ACC112 (cell line): Measurements from ENCODE around the gene UACA.

ENCODE experiments used
- H2AFZ ChIP-seq: fragments of 200-600 bp; sonication (generic); one replicate; pipeline ENCODE4 v1.6.0; 2017; ENCODE audit warnings: antibody characterized with exemption, low read length; ENCODE audit not compliant: unreplicated experiment
- H3K27ac ChIP-seq: fragments of 200-600 bp; sonication (generic); 2 replicates; pipeline ENCODE4 v1.5.1; 2014; ENCODE audit warnings: low read depth, mild to moderate bottlenecking, antibody characterized with exemption, low read length, moderate library complexity
- H3K27me3 ChIP-seq: fragments of 200-600 bp; sonication (generic); 2 replicates; pipeline ENCODE4 v1.6.1; 2014; ENCODE audit warnings: mild to moderate bottlenecking, antibody characterized with exemption, low read length, moderate library complexity, mixed read lengths; ENCODE audit not compliant: insufficient read depth
- H3K36me3 ChIP-seq: fragments of 200-600 bp; sonication (generic); 2 replicates; pipeline ENCODE4 v1.6.1; 2016; ENCODE audit warnings: mild to moderate bottlenecking, antibody characterized with exemption, low read length, moderate library complexity, mixed read lengths; ENCODE audit not compliant: insufficient read depth
- H3K4me1 ChIP-seq: fragments of 200-600 bp; sonication (generic); one replicate; pipeline ENCODE4 v1.6.1; 2016; ENCODE audit warnings: low read length, mixed read lengths; ENCODE audit not compliant: insufficient read depth, unreplicated experiment, control insufficient read depth
- H3K4me3 ChIP-seq: fragments of 200-600 bp; sonication (generic); 2 replicates; pipeline ENCODE4 v1.5.1; 2014; ENCODE audit warnings: mild to moderate bottlenecking, low read depth, low read length
- H3K79me2 ChIP-seq: fragments of 200-600 bp; sonication (generic); one replicate; pipeline ENCODE4 v1.6.0; 2016; ENCODE audit warnings: low read length; ENCODE audit not compliant: control insufficient read depth, unreplicated experiment, insufficient read depth

Gene UACA

GRCh38 chr15:70765504-70766281 is 2.3 kb upstream of the UACA start:
- Histone ChIP-seq H2AFZ (no peak overlapping the region), H3K27me3 (no peaks in the 10 kb centered on the region), H3K27ac (no peak overlapping the region), H3K36me3 (no peaks in the 10 kb centered on the region), H3K4me3 (no peak overlapping the region), H3K4me1 (peaks cover 31% of the 10 kb centered on the region), H3K79me2 (peaks cover 25% of the 10 kb centered on the region)

- H3K4me3 ChIP-seq: peak overlapping the region; percentile 96
- peak overlapping the region; percentile 95 for H2AFZ ChIP-seq
- H3K36me3 ChIP-seq: no peaks in the 10 kb centered on the region
- peaks cover 38% of the 10 kb centered on the region for H3K79me2 ChIP-seq
- H3K27ac ChIP-seq: peak overlapping the region; percentile 61
- no peaks in the 10 kb centered on the region for H3K27me3 ChIP-seq
- H3K4me1 ChIP-seq: peaks cover 35% of the 10 kb centered on the region
These were observed 782 bp upstream of the UACA start for GRCh38 chr15:70763950-70764730.

- Histone ChIP-seq H3K79me2 (peaks cover 53% of the 10 kb centered on the region), H3K4me3 (peak overlapping the region; percentile 96)
These were observed 764 bp downstream of the UACA start for GRCh38 chr15:70762469-70763119.

GRCh38 chr15:70761931-70762468 is 1.4 kb downstream of the UACA start:
- peak overlapping the region; percentile 73 for H3K27ac ChIP-seq
- H3K4me1 ChIP-seq: peaks cover 45% of the 10 kb centered on the region
- H3K4me3 ChIP-seq: peak overlapping the region; percentile 96
- H3K36me3 ChIP-seq: no peaks in the 10 kb centered on the region
- peaks cover 59% of the 10 kb centered on the region for H3K79me2 ChIP-seq
- peak overlapping the region; percentile 16 for H2AFZ ChIP-seq
- H3K27me3 ChIP-seq: no peaks in the 10 kb centered on the region

More at GRCh38 chr15:70762469-70763119, 764 bp downstream of the UACA start:
- H3K4me1 ChIP-seq: peaks cover 44% of the 10 kb centered on the region
- peak overlapping the region; percentile 73 for H3K27ac ChIP-seq
- peak overlapping the region; percentile 16 for H2AFZ ChIP-seq
- H3K36me3 ChIP-seq: no peaks in the 10 kb centered on the region
- H3K27me3 ChIP-seq: no peaks in the 10 kb centered on the region

GRCh38 chr15:70761046-70761445 is 2.3 kb downstream of the UACA start:
- peaks cover 43% of the 10 kb centered on the region for H3K4me1 ChIP-seq
- H3K79me2 ChIP-seq: peaks cover 62% of the 10 kb centered on the region
- no peaks in the 10 kb centered on the region for H3K27me3 ChIP-seq
- H3K36me3 ChIP-seq: no peaks in the 10 kb centered on the region
- H2AFZ ChIP-seq: no peak overlapping the region
- peak overlapping the region; percentile 73 for H3K27ac ChIP-seq
- H3K4me3 ChIP-seq: peak overlapping the region; percentile 96

- no peaks in the 10 kb centered on the region for H3K36me3 ChIP-seq
- no peak overlapping the region for H2AFZ ChIP-seq
- H3K27me3 ChIP-seq: no peaks in the 10 kb centered on the region
- no peak overlapping the region for H3K27ac ChIP-seq
- H3K4me1 ChIP-seq: peaks cover 26% of the 10 kb centered on the region
- H3K79me2 ChIP-seq: peaks cover 79% of the 10 kb centered on the region
- H3K4me3 ChIP-seq: peak overlapping the region; percentile 57
These were observed 4.4 kb downstream of the UACA start for GRCh38 chr15:70758790-70759462.

GRCh38 chr15:70757627-70758026 is 5.7 kb downstream of the UACA start:
- Histone ChIP-seq H3K4me1 (peaks cover 36% of the 10 kb centered on the region), H2AFZ (no peak overlapping the region), H3K27me3 (no peaks in the 10 kb centered on the region), H3K36me3 (no peaks in the 10 kb centered on the region), H3K4me3 (no peak overlapping the region), H3K79me2 (peaks cover 86% of the 10 kb centered on the region), H3K27ac (no peak overlapping the region)

- Histone ChIP-seq H3K4me3 (no peak overlapping the region), H2AFZ (no peak overlapping the region), H3K27me3 (no peaks in the 10 kb centered on the region), H3K79me2 (peaks cover 85% of the 10 kb centered on the region), H3K4me1 (peaks cover 40% of the 10 kb centered on the region), H3K36me3 (no peaks in the 10 kb centered on the region), H3K27ac (no peak overlapping the region)
These were observed 8.5 kb downstream of the UACA start for GRCh38 chr15:70754862-70755261.

GRCh38 chr15:70753101-70753829 is 10.1 kb downstream of the UACA start:
- no peak overlapping the region for H2AFZ ChIP-seq
- H3K4me3 ChIP-seq: 0 out of 2 replicates have a peak overlapping the region, but pooled peaks have one; percentile 19
- H3K79me2 ChIP-seq: peaks cover 77% of the 10 kb centered on the region
- no peaks in the 10 kb centered on the region for H3K36me3 ChIP-seq
- no peak overlapping the region for H3K27ac ChIP-seq
- no peaks in the 10 kb centered on the region for H3K27me3 ChIP-seq
- H3K4me1 ChIP-seq: peaks cover 35% of the 10 kb centered on the region
